ENCODE data around the gene FNBP1.
"Not testable (repeated sequence)": the region's sequence is repeated elsewhere in the genome, so short reads cannot be mapped to it uniquely, and the experiment has no call there.

The FNBP1 gene

GRCh38 chr9:130020618-130021017, 22.4 kb downstream of the FNBP1 start:
- no peak for DNase-seq

- no peak for DNase-seq
These were observed 24.7 kb downstream of the FNBP1 start for GRCh38 chr9:130018265-130018664.

- DNase-seq: not testable (repeated sequence)
These were observed 25.5 kb downstream of the FNBP1 start for GRCh38 chr9:130017510-130017909.

- no peak for DNase-seq
These were observed 25.9 kb downstream of the FNBP1 start for GRCh38 chr9:130017076-130017475.

- DNase-seq: no peak
These were observed 27.5 kb downstream of the FNBP1 start for GRCh38 chr9:130015353-130016019.

- DNase-seq: no peak
These were observed 29.7 kb downstream of the FNBP1 start for GRCh38 chr9:130013326-130013725.

GRCh38 chr9:130010151-130010988, 32.6 kb downstream of the FNBP1 start:
- DNase-seq: no peak

GRCh38 chr9:130009546-130009945, 33.4 kb downstream of the FNBP1 start:
- not testable (repeated sequence) for DNase-seq

- DNase-seq: no peak
These were observed 34.5 kb downstream of the FNBP1 start for GRCh38 chr9:130008538-130008937.

GRCh38 chr9:130006952-130007351, 36.0 kb downstream of the FNBP1 start:
- not testable (repeated sequence) for DNase-seq

- no peak for DNase-seq
These were observed 38.9 kb downstream of the FNBP1 start for GRCh38 chr9:130003943-130004552.

- no peak for DNase-seq
These were observed 40.7 kb downstream of the FNBP1 start for GRCh38 chr9:130002320-130002719.

GRCh38 chr9:130001190-130001589, 41.8 kb downstream of the FNBP1 start:
- no peak for DNase-seq

GRCh38 chr9:129999141-129999510, 43.9 kb downstream of the FNBP1 start:
- DNase-seq: no peak

GRCh38 chr9:129998491-129999140, 44.4 kb downstream of the FNBP1 start:
- DNase-seq: no peak

GRCh38 chr9:129997706-129998105, 45.3 kb downstream of the FNBP1 start:
- not testable (repeated sequence) for DNase-seq

GRCh38 chr9:129996161-129996830, 46.7 kb downstream of the FNBP1 start:
- no peak for DNase-seq

GRCh38 chr9:129995409-129996160, 47.4 kb downstream of the FNBP1 start:
- no peak for DNase-seq

- no peak for DNase-seq
These were observed 48.1 kb downstream of the FNBP1 start for GRCh38 chr9:129994882-129995281.

GRCh38 chr9:129991139-129991538, 51.9 kb downstream of the FNBP1 start:
- DNase-seq: not testable (repeated sequence)

GRCh38 chr9:129990269-129991010, 52.5 kb downstream of the FNBP1 start:
- no peak for DNase-seq

All from cerebellar nuclear complex (tissue), 1 donor.